GM13977 (cell line): ENCODE measurements around the gene ZSCAN5B.
"Not testable (repeated sequence)": the region's sequence is repeated elsewhere in the genome, so short reads cannot be mapped to it uniquely, and the experiment has no call there.

Source experiments
- DNase-seq: peaks from one replicate; pipeline ENCODE4 v3.0.0; 2012; ENCODE audit warnings: low spot score
- CTCF ChIP-seq: IDR thresholded peaks from 2 replicates; pipeline ENCODE4 v1.5.1; 2012; ENCODE audit warnings: mild to moderate bottlenecking, control low read depth; ENCODE audit not compliant: insufficient read depth; ENCODE audit errors: extremely low read depth, missing control alignments
- in situ Hi-C: fragments of 300-500 bp; cut with MboI; formaldehyde crosslinking; loops from one replicate; pipeline ENCODE4 v1.12.0; 2022; ENCODE audit warnings: low sequenced_read_pairs, low pct_unique_long_range_greater_than_20kb, mixed read lengths, inconsistent platforms; ENCODE audit not compliant: unreplicated experiment

Gene ZSCAN5B

GRCh38 chr19:56193981-56194640, 3.5 kb downstream of the ZSCAN5B start:
- no peak for TF ChIP-seq CTCF
- in situ Hi-C loops, result no loop called here
- DNase-seq, result no peak

DNA sequence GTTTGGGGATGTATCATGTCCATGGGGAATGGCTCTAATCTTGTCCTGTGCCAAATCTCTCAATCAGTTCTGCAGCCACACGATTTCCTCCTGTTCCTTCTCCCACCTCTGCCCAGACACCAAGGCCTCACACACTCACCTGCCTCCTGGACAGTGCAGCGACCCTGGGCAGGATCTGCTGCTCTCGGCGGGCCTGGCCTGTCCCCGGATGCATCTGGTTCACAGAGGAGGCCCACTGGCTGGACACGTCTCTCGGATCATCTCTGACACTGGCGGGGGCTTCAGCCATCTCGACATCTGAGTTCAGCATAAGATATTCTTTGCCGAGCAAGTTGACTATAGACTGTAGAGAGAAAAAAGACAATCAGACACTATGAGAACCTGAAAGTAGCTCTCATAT, 5.9 kb downstream of the ZSCAN5B start:
- in situ Hi-C loops, result no loop called here
- TF ChIP-seq CTCF, result no peak
- no peak for DNase-seq

DNA sequence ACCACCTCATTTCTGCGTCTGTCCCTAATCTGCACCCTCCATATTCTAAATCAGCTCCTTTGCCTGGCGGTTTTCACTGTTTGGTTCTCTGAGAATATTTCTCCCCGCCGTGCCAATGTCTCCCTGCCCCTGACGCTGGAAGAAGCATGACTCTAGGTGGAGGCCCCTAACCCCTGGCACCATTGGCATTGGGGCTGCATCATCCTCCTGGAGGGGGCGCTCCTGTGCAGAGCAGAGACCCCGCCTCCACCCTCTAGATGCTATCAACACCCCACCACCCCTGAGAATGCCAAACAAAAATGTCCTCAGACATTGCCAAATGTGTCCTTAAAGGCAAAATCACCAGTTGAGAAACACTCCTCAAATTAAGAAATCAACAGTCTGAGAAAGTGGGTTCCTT, 6.5 kb downstream of the ZSCAN5B start:
- DNase-seq, result no peak
- TF ChIP-seq CTCF, result no peak
- in situ Hi-C loops, result no loop called here

DNA sequence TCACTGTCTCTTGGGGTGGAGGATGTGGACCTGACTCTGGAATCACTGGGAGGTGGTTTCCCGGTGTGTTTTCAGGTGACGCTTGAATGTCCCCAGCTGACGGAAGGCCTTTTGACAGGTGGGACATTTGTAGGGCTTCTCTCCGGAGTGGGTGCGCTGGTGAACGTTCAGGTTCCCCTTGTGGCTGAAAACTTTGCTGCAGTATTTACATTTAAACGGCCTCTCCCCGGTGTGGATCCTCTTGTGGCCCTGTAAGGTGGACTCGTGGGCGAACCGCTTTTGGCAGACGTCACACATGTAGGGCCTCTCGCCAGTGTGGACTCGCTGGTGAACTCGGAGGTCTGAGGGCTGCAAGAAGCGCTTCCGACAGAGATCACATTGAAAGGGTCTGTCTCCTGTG, 7.8 kb downstream of the ZSCAN5B start:
- no peak for DNase-seq
- in situ Hi-C loops, result no loop called here
- no peak for TF ChIP-seq CTCF

GRCh38 chr19:56177564-56178243, 19.9 kb downstream of the ZSCAN5B start:
- TF ChIP-seq CTCF, result no peak
- no peak for DNase-seq
- in situ Hi-C loops, result no loop called here

DNA sequence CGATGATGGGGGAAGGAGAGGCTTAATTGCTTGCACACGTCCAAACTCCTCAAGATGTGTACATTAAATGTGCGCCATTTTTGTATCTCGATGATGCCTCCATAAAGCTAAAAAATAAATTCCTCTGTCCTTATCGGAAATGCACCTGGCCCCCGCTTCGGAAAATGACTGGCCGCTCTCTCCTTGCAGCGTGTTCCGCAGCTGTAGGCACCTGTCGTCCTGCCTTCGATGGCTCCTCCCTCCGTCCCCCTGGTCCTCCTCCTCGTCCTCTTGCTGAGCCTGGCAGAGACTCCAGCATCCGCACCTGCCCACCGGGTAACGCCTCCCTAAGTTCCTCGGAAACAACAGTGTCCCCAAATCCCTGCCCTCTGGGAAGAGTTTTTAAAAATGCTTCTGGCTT, 20.7 kb downstream of the ZSCAN5B start:
- in situ Hi-C loops, result no loop called here
- no peak for TF ChIP-seq CTCF
- no peak for DNase-seq

DNA sequence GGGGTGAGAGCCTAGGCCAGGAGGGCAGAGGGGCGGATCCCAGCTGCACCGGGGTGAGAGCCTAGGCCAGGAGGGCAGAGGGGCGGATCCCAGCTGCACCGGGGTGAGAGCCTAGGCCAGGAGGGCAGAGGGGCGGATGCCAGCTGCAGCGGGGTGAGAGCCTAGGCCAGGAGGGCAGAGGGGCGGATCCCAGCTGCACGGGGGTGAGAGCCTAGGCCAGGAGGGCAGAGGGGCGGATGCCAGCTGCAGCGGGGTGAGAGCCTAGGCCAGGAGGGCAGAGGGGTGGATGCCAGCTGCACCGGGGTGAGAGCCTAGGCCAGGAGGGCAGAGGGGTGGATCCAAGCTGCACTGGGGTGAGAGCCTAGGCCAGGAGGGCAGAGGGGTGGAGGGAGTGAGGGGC, 21.3 kb downstream of the ZSCAN5B start:
- DNase-seq, in situ Hi-C loops: not testable (repeated sequence)

GRCh38 chr19:56175861-56176307, 21.7 kb downstream of the ZSCAN5B start, which contains the start of gene GALP:
GALP (plus strand) TSS chr19:56176008; CDS start chr19:56177109, 1,101 bp downstream.
- DNase-seq, in situ Hi-C loops: not testable (repeated sequence)
